Right lobe of liver (tissue), 6 donors: ENCODE results near the gene STT3A. TPM values are rescaled to one million over a fixed set of nuclear protein-coding genes. Genes with fewer than 3 reads are reported as not detected.

Source experiments
- ATAC-seq, 4 donors: fragments of 200-7000 bp; cut with Tn5 transposase; one replicate each; pipeline ENCODE4 v1.9.1; 2020; ENCODE audit warnings: mild to moderate bottlenecking in 4 of 4, moderate library complexity in 4 of 4
- DNase-seq, 3 donors: peaks; one replicate each; pipeline ENCODE4 v3.0.0-alpha.2; 2020
- H3K27ac ChIP-seq, 3 donors: fragments of 200-600 bp; one replicate each; pipeline ENCODE4 v1.8.0; 2022
- H3K27me3 ChIP-seq, 2 donors: fragments of 200-600 bp; one replicate each; pipeline ENCODE4 v1.8.0; 2022
- H3K36me3 ChIP-seq, 4 donors: fragments of 200-600 bp; sonication (generic) in 1 of 4; one replicate each; pipeline versions ENCODE4 v1.5.1 to v1.8.0; 2017 to 2022; ENCODE audit warnings: control low read depth in 1 of 4
- H3K4me1 ChIP-seq, 4 donors: fragments of 200-600 bp; sonication (generic) in 1 of 4; one replicate each; pipeline versions ENCODE4 v1.5.1 to v1.8.0; 2017 to 2022; ENCODE audit warnings: control low read depth in 1 of 4
- H3K4me3 ChIP-seq, 3 donors: fragments of 200-600 bp; one replicate each; pipeline ENCODE4 v1.8.0; 2022
- H3K9me3 ChIP-seq, 4 donors: fragments of 200-600 bp; sonication (generic) in 1 of 4; one replicate each; pipeline versions ENCODE4 v1.5.1 to v1.8.0; 2017 to 2022; ENCODE audit warnings: control low read depth in 1 of 4
- CTCF ChIP-seq, 4 donors: fragments of 200-600 bp in 3 of 4; fragments of 450-650 bp in 1 of 4; IDR thresholded peaks; one replicate each; pipeline versions ENCODE4 v1.5.1 to v1.8.0; 2016 to 2022; ENCODE audit warnings: antibody characterized with exemption in 4 of 4, mild to moderate bottlenecking in 2 of 4
- POLR2A ChIP-seq: fragments of 450-650 bp; IDR thresholded peaks from one replicate; pipeline ENCODE4 v1.6.1; 2017; ENCODE audit warnings: antibody characterized with exemption, mild to moderate bottlenecking
- WGBS: methylation state at CpG from one replicate; pipeline ENCODE4 v1.1.6; 2018; ENCODE audit warnings: low coverage, low lambda C conversion rate; ENCODE audit not compliant: insufficient coverage; ENCODE audit errors: missing lambda C conversion rate; 5-methylcytosine and 5-hydroxymethylcytosine counted together
- intact Hi-C, 2 donors: fragments of 100-400 bp; cut with DNase I; formaldehyde crosslinking; loops; one replicate each; pipeline versions ENCODE4 v1.11.2 to v1.14.1; 2022
- small RNA-seq, 2 experiments: library from RNA; depleted of rRNA; stranded (forward); fragments of <200 nt; gene quantifications; one replicate each; pipeline ENCODE3, GENCODE V24; 2016
- total RNA-seq, 6 experiments: library from RNA; depleted of rRNA in 2 of 6; stranded (reverse); fragments of >200 nt in 2 of 6; fragmentation: NEBNext Ultra II Directional in 3 of 6; extraction: Animal tissue kit (Norgen Biotek cat#: 25700) in 3 of 6; gene quantifications; one replicate each; pipeline versions ENCODE4 v1.1.0 to v1.2.4, GENCODE V29; 2016 to 2023
- donor health status: DM: no; HTN: yes; CAD: no.
- donor health status: DM: no; HTN: no; CAD: no.
- donor health status: DM: no; HTN: no; CAD: no.
- donor health status: DM: no; HTN: yes; CAD: no.
- donor health status: DM: no; HTN: yes; CAD: no.

Gene STT3A
- total RNA-seq, 6 experiments from 2014 or later: 73.3 to 108 (median 86.8) TPM

GRCh38 chr11:125667151-125667550, 74.5 kb downstream of the STT3A start:
- peaks cover 0 to 3% (median 0%) of the 10 kb centered on the region in 4 donors for H3K9me3 ChIP-seq
- H3K36me3 ChIP-seq: no peaks in the 10 kb centered on the region
- no peak for ATAC-seq
- DNase-seq: no peak
- 96% methylated on average over 2 of the region's 2 CpGs for WGBS
- no peak for TF ChIP-seq CTCF (IDR thresholded peaks at IDR 0.05)
- no peak for TF ChIP-seq POLR2A
- H3K27ac ChIP-seq: no peak overlapping the region
- no peaks in the 10 kb centered on the region for H3K4me1 ChIP-seq
- no peaks in the 10 kb centered on the region for H3K27me3 ChIP-seq
- H3K4me3 ChIP-seq: no peak overlapping the region
- intact Hi-C loops: no loop called here

GRCh38 chr11:125670172-125670571, 77.5 kb downstream of the STT3A start:
- no peak overlapping the region for H3K27ac ChIP-seq
- ATAC-seq (no peak), DNase-seq (no peak)
- intact Hi-C loops: no loop called here
- no peaks in the 10 kb centered on the region for H3K36me3 ChIP-seq
- WGBS: 90% methylated on average over 1 of the region's 1 CpG
- peaks cover 0 to 3% (median 0%) of the 10 kb centered on the region in 4 donors for H3K9me3 ChIP-seq
- no peak overlapping the region for H3K4me3 ChIP-seq
- H3K4me1 ChIP-seq: no peaks in the 10 kb centered on the region
- H3K27me3 ChIP-seq: no peaks in the 10 kb centered on the region
- TF ChIP-seq CTCF (IDR thresholded peaks at IDR 0.05): no peak
- no peak for TF ChIP-seq POLR2A

DNA sequence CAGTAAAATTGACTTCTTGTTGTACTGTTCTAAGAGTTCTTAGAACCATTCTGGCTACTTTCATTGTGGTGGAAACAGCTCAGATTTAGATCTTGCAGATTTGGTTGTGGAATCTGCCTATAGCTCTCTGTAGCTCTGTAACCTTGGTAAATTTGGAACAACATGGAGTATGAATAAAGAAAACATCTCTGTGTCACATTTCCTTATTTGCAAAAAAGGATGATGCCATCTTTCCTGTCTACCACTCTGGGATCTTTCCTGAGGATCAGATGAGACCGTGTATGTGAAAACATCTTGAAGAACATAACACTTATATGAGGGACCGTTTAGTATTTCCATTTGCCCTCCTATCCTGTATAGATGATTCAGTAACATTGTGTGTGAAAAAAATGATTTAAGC, 78.9 kb downstream of the STT3A start:
- TF ChIP-seq CTCF (IDR thresholded peaks at IDR 0.05) (no peak), POLR2A (no peak)
- ATAC-seq (no peak), DNase-seq (no peak)
- Histone ChIP-seq H3K9me3 (peaks cover 0 to 3% (median 0%) of the 10 kb centered on the region in 4 donors), H3K36me3 (no peaks in the 10 kb centered on the region), H3K27ac (no peak overlapping the region), H3K4me1 (no peaks in the 10 kb centered on the region), H3K27me3 (no peaks in the 10 kb centered on the region), H3K4me3 (no peak overlapping the region)
- 84% methylated on average over 2 of the region's 2 CpGs for WGBS
- intact Hi-C loops: no loop called here

Small RNA genes lying within 50 kb of the gene (small RNA-seq; reads per million reads assigned to genes)
- gene RNU2-35P (0 to 0.13 reads per million in 2 experiments), gene RNU6-1156P (0 reads per million in 2 experiments)

Other genes with a start within 250 kb of the STT3A start
- gene FEZ1, start 96.6 kb upstream of the STT3A start, total RNA-seq: 1 to 10 TPM; 3.4 to 5.3 (median 4.4) TPM
- 100 to 1,000 TPM in 5 of 6 experiments, 10 to 100 TPM in 1; 74.4 to 232 (median 113) TPM for gene EI24, start 23.4 kb upstream of the STT3A start, total RNA-seq
- 1 to 10 TPM in 4 of 6 experiments, under 1 TPM in 2; 0.59 to 6.9 (median 1.7) TPM for gene CHEK1, start 32.3 kb downstream of the STT3A start, total RNA-seq
- not detected for gene ACRV1, start 88.0 kb downstream of the STT3A start, total RNA-seq
- gene PATE1, start 153.4 kb downstream of the STT3A start, total RNA-seq: not detected
- gene PATE2, start 186.0 kb downstream of the STT3A start, total RNA-seq: not detected
- gene PATE3, start 195.3 kb downstream of the STT3A start, total RNA-seq: not detected
- gene PATE4, start 240.5 kb downstream of the STT3A start, total RNA-seq: not detected